ENCODE measurements around the gene VASN. TPM values are rescaled to one million over a fixed set of nuclear protein-coding genes. Genes with fewer than 3 reads are reported as not detected.

The VASN gene
- polyA plus RNA-seq, 1 experiment: 19.1 TPM

GRCh38 chr16:4328782-4329775, 42.6 kb upstream of the VASN start:
- no peak for TF ChIP-seq CTCF (IDR thresholded peaks at IDR 0.05; ENCODE audit: low read depth, low read length)
- DNase-seq (ENCODE audit: low read depth, low spot score): no peak
- no peak overlapping the region for H3K4me3 ChIP-seq (ENCODE audit: low read depth, low read length)
- POLR2A ChIA-PET: interaction anchor here (0.5 to 2.6 kb wide), 9 partner anchors 13 to 130 kb away, joined by 3 to 11 read pairs (median 4); partner anchors contain the start of genes GLIS2 and TFAP4
- no peaks in the 10 kb centered on the region for H3K27me3 ChIP-seq (ENCODE audit: control insufficient read depth, insufficient read depth, low read length)
- no peaks in the 10 kb centered on the region; the same call in 1 of the 2 replicates for H3K9me3 ChIP-seq (ENCODE audit: control insufficient read depth, insufficient read depth, low read length)
- H3K27ac ChIP-seq (ENCODE audit: low read depth, low read length): peak overlapping the region; percentile 70
- CTCF ChIA-PET: interaction anchor here (0.6 to 3.8 kb wide), 12 partner anchors 10 to 130 kb away, joined by 4 to 37 read pairs (median 8); no protein-coding TSS in a partner anchor

- peak; percentile 98 for TF ChIP-seq CTCF (IDR thresholded peaks at IDR 0.05; ENCODE audit: low read depth, low read length)
- Histone ChIP-seq H3K9me3 (ENCODE audit: control insufficient read depth, insufficient read depth, low read length) (no peaks in the 10 kb centered on the region; the same call in 1 of the 2 replicates), H3K27me3 (ENCODE audit: control insufficient read depth, insufficient read depth, low read length) (no peaks in the 10 kb centered on the region), H3K27ac (ENCODE audit: low read depth, low read length) (no peak overlapping the region), H3K4me3 (ENCODE audit: low read depth, low read length) (no peak overlapping the region)
- CTCF ChIA-PET: interaction anchor here (0.6 to 2.7 kb wide), 9 partner anchors 9 to 571 kb away, joined by 3 to 21 read pairs (median 5); no protein-coding TSS in a partner anchor
- DNase-seq (ENCODE audit: low read depth, low spot score): no peak
- POLR2A ChIA-PET: interaction anchor here (0.6 to 2.6 kb wide), 3 partner anchors 40 to 77 kb away, joined by 3 to 10 read pairs (median 3); no protein-coding TSS in a partner anchor
Measured at GRCh38 chr16:4330277-4330874, 41.3 kb upstream of the VASN start.

- no peak for DNase-seq (ENCODE audit: low read depth, low spot score)
- Histone ChIP-seq H3K27me3 (ENCODE audit: control insufficient read depth, insufficient read depth, low read length) (no peaks in the 10 kb centered on the region), H3K27ac (ENCODE audit: low read depth, low read length) (no peak overlapping the region), H3K4me3 (ENCODE audit: low read depth, low read length) (no peak overlapping the region), H3K9me3 (ENCODE audit: control insufficient read depth, insufficient read depth, low read length) (no peaks in the 10 kb centered on the region; the same call in 1 of the 2 replicates)
- CTCF ChIA-PET: interaction anchor here (0.7 to 2.7 kb wide), 7 partner anchors 7 to 131 kb away, joined by 3 to 21 read pairs (median 8); partner anchors contain the start of gene TFAP4
- TF ChIP-seq CTCF (IDR thresholded peaks at IDR 0.05; ENCODE audit: low read depth, low read length): no peak
- POLR2A ChIA-PET: no interaction called here
Measured at GRCh38 chr16:4332083-4332482, 39.6 kb upstream of the VASN start.

- no peak for DNase-seq (ENCODE audit: low read depth, low spot score)
- ChIA-PET CTCF (interaction anchor here (0.7 to 2.6 kb wide), 5 partner anchors 24 to 132 kb away, joined by 4 to 15 read pairs (median 8); no protein-coding TSS in a partner anchor), POLR2A (no interaction called here)
- TF ChIP-seq CTCF (IDR thresholded peaks at IDR 0.05; ENCODE audit: low read depth, low read length): no peak
- no peaks in the 10 kb centered on the region for H3K27me3 ChIP-seq (ENCODE audit: control insufficient read depth, insufficient read depth, low read length)
- H3K27ac ChIP-seq (ENCODE audit: low read depth, low read length): no peak overlapping the region
- H3K9me3 ChIP-seq (ENCODE audit: control insufficient read depth, insufficient read depth, low read length): no peaks in the 10 kb centered on the region; the same call in 1 of the 2 replicates
- H3K4me3 ChIP-seq (ENCODE audit: low read depth, low read length): no peak overlapping the region
Measured at GRCh38 chr16:4332623-4333307, 38.9 kb upstream of the VASN start.
